H1 (cell line): ENCODE data around the gene MGMT. TPM values are rescaled to one million over a fixed set of nuclear protein-coding genes. Genes with fewer than 3 reads are reported as not detected.

Source experiments
- CTCF ChIA-PET: fragments of 300-600 bp; sonication (Branson Sonifier 250); formaldehyde crosslinking; loops from one replicate; lab custom pipeline; 2021; ENCODE audit not compliant: partially characterized antibody; lab: Charles Lee
- POLR2A ChIA-PET: fragments of 300-600 bp; sonication (Branson Sonifier 250); formaldehyde crosslinking; loops from one replicate; lab custom pipeline; 2021; ENCODE audit warnings: inconsistent platforms; ENCODE audit not compliant: partially characterized antibody; lab: Charles Lee
- DNase-seq, 2 experiments: peaks; one replicate each; pipeline versions ENCODE4 v3.0.0 to v3.0.0-alpha.2; 2010 to 2022; ENCODE audit warnings: low spot score in 2 of 2, low read depth in 1 of 2, mixed read lengths in 1 of 2
- FAIRE-seq: peaks from 2 replicates; lab custom pipeline; 2011; peaks lifted over from hg19 to GRCh38; lab: Jason Lieb, UNC
- H2AFZ ChIP-seq: 2 replicates; pipeline ENCODE4 v1.8.1; 2012; ENCODE audit warnings: low read length, inconsistent platforms
- H2AK5ac ChIP-seq: 2 replicates; pipeline ENCODE4 v1.6.1; 2013; ENCODE audit warnings: low read depth, low read length
- H2BK120ac ChIP-seq: replicated peaks from 2 replicates; pipeline ENCODE3; 2013; ENCODE audit warnings: low read depth, low read length, inconsistent platforms
- H2BK12ac ChIP-seq: 2 replicates; pipeline ENCODE4 v1.6.1; 2013; ENCODE audit warnings: low read depth, low read length
- H2BK15ac ChIP-seq: 2 replicates; pipeline ENCODE4 v1.6.1; 2013; ENCODE audit warnings: low read length
- H2BK20ac ChIP-seq: 2 replicates; pipeline ENCODE4 v1.6.1; 2013; ENCODE audit warnings: low read length
- H2BK5ac ChIP-seq: 2 replicates; pipeline ENCODE4 v1.6.1; 2013; ENCODE audit warnings: low read depth, low read length
- H3K14ac ChIP-seq: 2 replicates; pipeline ENCODE4 v1.6.1; 2013; ENCODE audit warnings: inconsistent platforms; ENCODE audit not compliant: insufficient read length
- H3K18ac ChIP-seq: 2 replicates; pipeline ENCODE4 v1.6.1; 2013; ENCODE audit warnings: low read length; ENCODE audit errors: extremely low read depth
- H3K23ac ChIP-seq: 2 replicates; pipeline ENCODE4 v1.6.1; 2013; ENCODE audit warnings: inconsistent platforms; ENCODE audit not compliant: insufficient read length
- H3K23me2 ChIP-seq: 2 replicates; pipeline ENCODE4 v1.6.1; 2013; ENCODE audit warnings: low read depth, low read length
- H3K27ac ChIP-seq: 2 replicates; pipeline ENCODE4 v1.6.1; 2011; ENCODE audit warnings: low read depth, low read length, inconsistent platforms
- H3K27me3 ChIP-seq, 4 experiments: replicated peaks in 1 of 4; 1 replicate in 1 of 4; 2 replicates in 3 of 4; pipeline versions ENCODE4 v1.6.1 to v1.8.1; 2011 to 2013; ENCODE audit warnings: low read length in 3 of 4, mild to moderate bottlenecking in 3 of 4, inconsistent platforms in 2 of 4, mixed read lengths in 2 of 4, moderate library complexity in 1 of 4; ENCODE audit not compliant: control insufficient read depth in 3 of 4, insufficient read depth in 3 of 4; ENCODE audit errors: extremely low read depth in 1 of 4
- H3K36me3 ChIP-seq, 4 experiments: 2 replicates each; pipeline versions ENCODE4 v1.6.1 to v1.8.1; 2011 to 2013; ENCODE audit warnings: mild to moderate bottlenecking in 4 of 4, low read length in 3 of 4, moderate library complexity in 2 of 4, control low read depth in 1 of 4, inconsistent platforms in 1 of 4; ENCODE audit not compliant: insufficient read depth in 4 of 4, control insufficient read depth in 2 of 4
- H3K4ac ChIP-seq: replicated peaks from 2 replicates; pipeline ENCODE3; 2013; ENCODE audit warnings: low read length, low read depth, mixed read lengths, inconsistent platforms; ENCODE audit not compliant: insufficient read length
- H3K4me1 ChIP-seq, 4 experiments: replicated peaks in 1 of 4; 1 replicate in 1 of 4; 2 replicates in 3 of 4; pipeline versions ENCODE4 v1.6.1 to v1.8.1; 2011 to 2013; ENCODE audit warnings: low read length in 3 of 4, inconsistent platforms in 2 of 4, mixed read lengths in 1 of 4; ENCODE audit not compliant: insufficient read depth in 4 of 4, control insufficient read depth in 3 of 4
- H3K4me2 ChIP-seq, 2 experiments: 2 replicates each; pipeline versions ENCODE4 v1.6.1 to v1.8.1; 2011 to 2013; ENCODE audit warnings: low read depth in 2 of 2, low read length in 2 of 2, control low read depth in 1 of 2, inconsistent platforms in 1 of 2, mild to moderate bottlenecking in 1 of 2; ENCODE audit not compliant: insufficient read depth in 1 of 2
- H3K4me3 ChIP-seq, 4 experiments: fragments of 200-600, 300-600 bp in 1 of 4; sonication (generic), shearing (Covaris generic), sonication (Bioruptor Twin) in 1 of 4; 2 replicates each; pipeline versions ENCODE4 v1.5.1 to v1.8.1; 2011 to 2016; ENCODE audit warnings: low read length in 4 of 4, low read depth in 3 of 4, control low read depth in 2 of 4, inconsistent platforms in 2 of 4, mild to moderate bottlenecking in 2 of 4, mixed read lengths in 1 of 4, moderate library complexity in 1 of 4; ENCODE audit not compliant: insufficient read depth in 2 of 4; ENCODE audit errors: extremely low read depth in 1 of 4
- H3K56ac ChIP-seq: replicated peaks from 2 replicates; pipeline ENCODE3; 2013; ENCODE audit warnings: low read depth, mild to moderate bottlenecking, mixed read lengths, low read length, inconsistent platforms; ENCODE audit not compliant: insufficient read length
- H3K79me1 ChIP-seq: 2 replicates; pipeline ENCODE4 v1.6.1; 2013; ENCODE audit warnings: low read depth, low read length, control low read depth
- H3K79me2 ChIP-seq, 2 experiments: 2 replicates each; pipeline versions ENCODE4 v1.6.1 to v1.8.1; 2012 to 2013; ENCODE audit warnings: low read length in 2 of 2, mild to moderate bottlenecking in 2 of 2, inconsistent platforms in 1 of 2; ENCODE audit not compliant: insufficient read depth in 2 of 2, control insufficient read depth in 1 of 2
- H3K9ac ChIP-seq, 4 experiments: replicated peaks in 1 of 4; 1 replicate in 1 of 4; 2 replicates in 3 of 4; pipeline versions ENCODE4 v1.6.1 to v1.8.1; 2011 to 2013; ENCODE audit warnings: low read depth in 3 of 4, low read length in 3 of 4, control low read depth in 2 of 4, mild to moderate bottlenecking in 2 of 4, moderate library complexity in 2 of 4, inconsistent platforms in 1 of 4; ENCODE audit errors: extremely low read depth in 1 of 4
- H3K9me3 ChIP-seq, 2 experiments: 2 replicates each; pipeline versions ENCODE4 v1.6.1 to v1.8.1; 2012 to 2013; ENCODE audit warnings: mild to moderate bottlenecking in 2 of 2, moderate library complexity in 2 of 2, control low read depth in 1 of 2, inconsistent platforms in 1 of 2, low read depth in 1 of 2, low read length in 1 of 2, mixed read lengths in 1 of 2; ENCODE audit not compliant: insufficient read depth in 2 of 2
- H4K20me1 ChIP-seq, 2 experiments: replicated peaks in 1 of 2; 2 replicates each; pipeline versions ENCODE3 to v1.8.1; 2011 to 2013; ENCODE audit warnings: inconsistent platforms in 2 of 2, low read length in 2 of 2, mild to moderate bottlenecking in 1 of 2; ENCODE audit not compliant: insufficient read depth in 2 of 2, control insufficient read depth in 1 of 2
- H4K5ac ChIP-seq: 2 replicates; pipeline ENCODE4 v1.6.1; 2013; ENCODE audit warnings: low read length, low read depth, mixed read lengths, inconsistent platforms; ENCODE audit not compliant: insufficient read length
- H4K8ac ChIP-seq: 2 replicates; pipeline ENCODE4 v1.8.0; 2013; ENCODE audit warnings: mild to moderate bottlenecking, moderate library complexity, low read length, inconsistent platforms; ENCODE audit not compliant: insufficient read depth; ENCODE audit errors: extremely low read depth
- H4K91ac ChIP-seq: replicated peaks from 2 replicates; pipeline ENCODE3; 2013; ENCODE audit warnings: low read length, mixed read lengths, inconsistent platforms; ENCODE audit not compliant: insufficient read length
- CTCF ChIP-seq, 3 experiments: IDR thresholded peaks; 1 replicate in 2 of 3; 2 replicates in 1 of 3; pipeline versions ENCODE4 v1.5.1 to v1.6.1; 2011; ENCODE audit warnings: low read length in 3 of 3, mild to moderate bottlenecking in 3 of 3, inconsistent platforms in 2 of 3, low read depth in 1 of 3, moderate library complexity in 1 of 3; ENCODE audit not compliant: insufficient read depth in 1 of 3; ENCODE audit errors: control extremely low read depth in 1 of 3
- EGR1 ChIP-seq: IDR thresholded peaks from 2 replicates; pipeline ENCODE4 v1.6.1; 2011; ENCODE audit warnings: low read depth, low read length, borderline replicate concordance
- GABPA ChIP-seq: IDR thresholded peaks from 2 replicates; pipeline ENCODE4 v1.6.1; 2011; ENCODE audit warnings: mild to moderate bottlenecking, low read length, moderate library complexity, borderline replicate concordance; ENCODE audit not compliant: insufficient read depth
- NANOG ChIP-seq: IDR thresholded peaks from 2 replicates; pipeline ENCODE4 v1.6.1; 2011; ENCODE audit warnings: low read length, low read depth, mild to moderate bottlenecking, inconsistent platforms; ENCODE audit not compliant: insufficient read depth, poor library complexity, severe bottlenecking
- POU5F1 ChIP-seq: IDR thresholded peaks from 2 replicates; pipeline ENCODE4 v1.6.1; 2011; ENCODE audit warnings: low read depth, mild to moderate bottlenecking, low read length, moderate library complexity
- RAD21 ChIP-seq, 2 experiments: IDR thresholded peaks in 1 of 2; conservative IDR thresholded peaks in 1 of 2; 2 replicates each; pipeline ENCODE4 v1.6.1; 2011; ENCODE audit warnings: low read depth in 2 of 2, low read length in 2 of 2, improper control_type of control experiment in 1 of 2, inconsistent platforms in 1 of 2, mild to moderate bottlenecking in 1 of 2, moderate library complexity in 1 of 2
- RXRA ChIP-seq: IDR thresholded peaks from 2 replicates; pipeline ENCODE4 v1.6.1; 2011; ENCODE audit warnings: low read depth, mild to moderate bottlenecking, low read length, moderate library complexity; ENCODE audit not compliant: insufficient read depth
- SIRT6 ChIP-seq: IDR thresholded peaks from one replicate; pipeline ENCODE4 v1.7.1; 2012; ENCODE audit warnings: low read length, inconsistent platforms
- WGBS, 2 experiments: shearing (Covaris generic) in 1 of 2; methylation state at CpG; one replicate each; pipeline versions ENCODE4 v1.1.6 to v1.1.7; 2013 to 2015; ENCODE audit warnings: low lambda C conversion rate in 2 of 2, mixed read lengths in 2 of 2, inconsistent platforms in 1 of 2, low coverage in 1 of 2, missing lambda C conversion rate in 1 of 2; ENCODE audit not compliant: insufficient replicate concordance in 2 of 2, insufficient coverage in 1 of 2, insufficient read length in 1 of 2; ENCODE audit errors: extremely low coverage in 1 of 2, missing lambda C conversion rate in 1 of 2; 5-methylcytosine and 5-hydroxymethylcytosine counted together
- polyA plus RNA-seq, 7 experiments: library from polyadenylated mRNA; depleted of rRNA in 3 of 7; stranded (reverse) in 5 of 7; unstranded in 2 of 7; fragments of >200 nt in 5 of 7; fragments of 200-250 nt in 2 of 7; gene quantifications; 1 replicate in 5 of 7; 2 replicates in 1 of 7; 4 replicates in 1 of 7; pipeline versions ENCODE4 v1.2.1 to v1.2.3, GENCODE V29; 2011 to 2013; ENCODE audit warnings: missing spikeins in 2 of 7, mixed read lengths in 2 of 7
- total RNA-seq: library from RNA; stranded (reverse); fragmentation: NEBNext Ultra II Directional; extraction: Animal tissue kit (Norgen Biotek cat#: 25700); gene quantifications from 2 replicates; pipeline ENCODE4 v1.2.1, GENCODE V29; 2021

Gene MGMT
- total and polyA plus RNA-seq, 2 of the 8 experiments (the other 6 are each of a cell fraction or from before 2014, with no cell fraction given) = 9.9 to 10.7 TPM

DNA sequence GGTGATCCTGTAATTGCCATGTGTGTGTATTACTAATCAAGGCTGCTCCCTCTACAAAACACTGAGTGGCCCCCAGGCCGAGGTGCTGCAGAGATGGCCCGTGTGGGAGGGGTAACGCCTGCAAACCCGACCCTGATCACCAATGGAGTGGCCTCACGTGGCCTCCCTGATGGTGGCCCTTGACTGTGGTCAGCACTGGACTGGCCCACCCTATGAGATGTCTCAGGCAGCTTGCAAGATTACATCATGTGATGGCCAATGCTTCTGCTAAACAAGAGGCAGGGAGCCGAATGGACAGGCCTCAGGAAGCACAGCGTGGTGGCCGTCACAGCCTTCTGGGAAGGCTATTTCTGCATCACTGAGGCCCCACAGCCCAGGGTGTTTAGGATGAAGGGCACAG is 186.4 kb downstream of the MGMT start:
- WGBS, 2 experiments = 91% methylated on average over 8 of the region's 8 CpGs; no CpG with 5 or more reads in 1 of the 2 experiments
- no peak overlapping the region for H3K4me3 ChIP-seq
- H2BK15ac ChIP-seq = no peak overlapping the region
- no peaks in the 10 kb centered on the region for H3K27me3 ChIP-seq
- no peak overlapping the region for H2BK120ac ChIP-seq
- no peak for FAIRE-seq
- H4K20me1 ChIP-seq = no peaks in the 10 kb centered on the region
- no peak overlapping the region for H2BK5ac ChIP-seq
- no peak overlapping the region for H3K27ac ChIP-seq
- no peak overlapping the region for H2BK20ac ChIP-seq
- peaks cover 0 to 2% (median 0%) of the 10 kb centered on the region in 4 experiments; a peak in 1 of 7 replicates for H3K4me1 ChIP-seq
- H3K23ac ChIP-seq = no peak overlapping the region
- no peaks in the 10 kb centered on the region for H3K9me3 ChIP-seq
- no peak overlapping the region for H3K56ac ChIP-seq
- H3K4me2 ChIP-seq = no peak overlapping the region
- no peak overlapping the region for H3K18ac ChIP-seq
- no peak overlapping the region for H4K8ac ChIP-seq
- no peak overlapping the region for H2AFZ ChIP-seq
- H3K79me2 ChIP-seq = no peaks in the 10 kb centered on the region
- no peaks in the 10 kb centered on the region for H3K79me1 ChIP-seq
- H2BK12ac ChIP-seq = no peak overlapping the region
- CTCF ChIA-PET = no interaction called here
- H3K9ac ChIP-seq = no peak overlapping the region
- no peak for TF ChIP-seq RAD21 (IDR thresholded peaks at IDR 0.05 in 1 of 2, conservative IDR thresholded peaks at IDR 0.05 in 1 of 2; ENCODE audit: low read depth in 2 of 2, low read length in 2 of 2)
- no peak for TF ChIP-seq GABPA
- TF ChIP-seq SIRT6 = no peak
- no peak for TF ChIP-seq EGR1
- no peak for TF ChIP-seq NANOG
- no peak for TF ChIP-seq POU5F1
- TF ChIP-seq RXRA = no peak
- no peak for TF ChIP-seq CTCF (IDR thresholded peaks at IDR 0.05; ENCODE audit: control extremely low read depth in 1 of 3, insufficient read depth in 1 of 3, low read depth in 1 of 3, low read length in 3 of 3)
- TF ChIP-seq, all 59 proteins: peak for 0
- Histone ChIP-seq H3K36me3 (no peaks in the 10 kb centered on the region), H2AK5ac (no peak overlapping the region), H4K91ac (no peak overlapping the region), H3K14ac (no peak overlapping the region), H3K23me2 (no peaks in the 10 kb centered on the region), H4K5ac (no peak overlapping the region), H3K4ac (no peak overlapping the region)
- POLR2A ChIA-PET = no interaction called here
- DNase-seq = no peak
